ENCODE measurements around the gene TMEM214. TPM values are rescaled to one million over a fixed set of nuclear protein-coding genes. Genes with fewer than 3 reads are reported as not detected.
"Not testable (repeated sequence)": the region's sequence is repeated elsewhere in the genome, so short reads cannot be mapped to it uniquely, and the experiment has no call there.

TMEM214 gene
- total RNA-seq, 1 experiment from 2014 or later = 46.9 TPM

GRCh38 chr2:27069436-27069835 lies 36.7 kb downstream of the TMEM214 start:
- no peak for DNase-seq (ENCODE audit: low read depth)

- DNase-seq (ENCODE audit: low read depth) = no peak
These were observed 37.3 kb downstream of the TMEM214 start for GRCh38 chr2:27069961-27070618.

GRCh38 chr2:27070653-27071276 lies 38.0 kb downstream of the TMEM214 start:
- DNase-seq (ENCODE audit: low read depth) = no peak

GRCh38 chr2:27071277-27071989 lies 38.7 kb downstream of the TMEM214 start, which contains the start of gene OST4:
TSS of gene OST4 (minus strand) at chr2:27071654.
- DNase-seq (ENCODE audit: low read depth) = peak; percentile 88

- DNase-seq (ENCODE audit: low read depth) = peak; percentile 11
These were observed 39.4 kb downstream of the TMEM214 start for GRCh38 chr2:27071990-27072830.

- no peak for DNase-seq (ENCODE audit: low read depth)
These were observed 40.2 kb downstream of the TMEM214 start for GRCh38 chr2:27072920-27073319.

GRCh38 chr2:27073782-27074181 lies 41.0 kb downstream of the TMEM214 start:
- DNase-seq (ENCODE audit: low read depth) = no peak

GRCh38 chr2:27074738-27075565 lies 42.2 kb downstream of the TMEM214 start:
- DNase-seq (ENCODE audit: low read depth) = no peak

- not testable (repeated sequence) for DNase-seq (ENCODE audit: low read depth)
These were observed 42.8 kb downstream of the TMEM214 start for GRCh38 chr2:27075566-27075871.

GRCh38 chr2:27076323-27076722 lies 43.6 kb downstream of the TMEM214 start:
- DNase-seq (ENCODE audit: low read depth) = no peak

GRCh38 chr2:27077231-27077630 lies 44.5 kb downstream of the TMEM214 start:
- DNase-seq (ENCODE audit: low read depth) = no peak

GRCh38 chr2:27078267-27079194 lies 45.8 kb downstream of the TMEM214 start, which contains the start of gene EMILIN1:
TSS of gene EMILIN1 (plus strand) at chr2:27078615. CDS start at chr2:27079066, 451 bp downstream.
- no peak for DNase-seq (ENCODE audit: low read depth)

- DNase-seq (ENCODE audit: low read depth) = no peak
These were observed 46.7 kb downstream of the TMEM214 start for GRCh38 chr2:27079233-27080139.

- DNase-seq (ENCODE audit: low read depth) = no peak
These were observed 47.3 kb downstream of the TMEM214 start for GRCh38 chr2:27080140-27080469.

GRCh38 chr2:27080603-27080936 lies 47.8 kb downstream of the TMEM214 start:
- DNase-seq (ENCODE audit: low read depth) = no peak

GRCh38 chr2:27081984-27082772 lies 49.4 kb downstream of the TMEM214 start:
- no peak for DNase-seq (ENCODE audit: low read depth)

GRCh38 chr2:27082773-27083409 lies 50.1 kb downstream of the TMEM214 start:
- DNase-seq (ENCODE audit: low read depth) = no peak

Data from HT1080 (cell line).